GM23248 (cell line): Measurements from ENCODE around the gene ALMS1.

ENCODE experiments used
- EZH2 ChIP-seq: fragments of 200-600 bp; sonication (generic); IDR thresholded peaks from 2 replicates; pipeline ENCODE4 v1.6.1; 2018; ENCODE audit warnings: antibody characterized with exemption, mild to moderate bottlenecking; ENCODE audit not compliant: insufficient read depth, poor library complexity, severe bottlenecking
- EZH2phosphoT487 ChIP-seq: fragments of 200-600 bp; sonication (generic); IDR thresholded peaks from 2 replicates; pipeline ENCODE4 v1.6.1; 2018; ENCODE audit warnings: antibody characterized with exemption, moderate library complexity, mild to moderate bottlenecking, low read depth; ENCODE audit not compliant: insufficient read depth

GRCh38 chr2:73356097-73356496, 29.5 kb upstream of the ALMS1 start:
- TF ChIP-seq EZH2, result no peak
- TF ChIP-seq EZH2phosphoT487, result no peak
